HEK293 (cell line): ENCODE measurements around the gene EIF1.

ENCODE experiments used
- FEZF1 ChIP-seq: fragments of 450-650 bp; formaldehyde crosslinking; IDR thresholded peaks from 2 replicates; pipeline ENCODE4 v1.5.1; 2016; ENCODE audit warnings: missing biosample characterization, missing genetic modification characterization
- YY1 ChIP-seq: fragments of 450-650 bp; formaldehyde crosslinking; IDR thresholded peaks from 2 replicates; pipeline ENCODE4 v1.5.1; 2018; ENCODE audit warnings: missing biosample characterization, missing genetic modification characterization
- ZBTB1 ChIP-seq: fragments of 450-650 bp; formaldehyde crosslinking; IDR thresholded peaks from 2 replicates; pipeline ENCODE4 v1.5.1; 2016; ENCODE audit warnings: missing biosample characterization, missing genetic modification characterization
- ZNF354C ChIP-seq: fragments of 450-650 bp; formaldehyde crosslinking; IDR thresholded peaks from 2 replicates; pipeline ENCODE4 v1.5.1; 2016; ENCODE audit warnings: missing biosample characterization, missing genetic modification characterization, low read depth, borderline replicate concordance
- ZNF558 ChIP-seq: fragments of 450-650 bp; formaldehyde crosslinking; IDR thresholded peaks from 2 replicates; pipeline ENCODE4 v1.5.1; 2016; ENCODE audit warnings: missing biosample characterization, missing genetic modification characterization
- TF ChIP-seq, protein P1 (sequence below): fragments of 450-650 bp; formaldehyde crosslinking; IDR thresholded peaks from 2 replicates; pipeline ENCODE4 v1.5.1; 2016; ENCODE audit warnings: missing biosample characterization, missing genetic modification characterization
- TF ChIP-seq, protein P2 (sequence below): fragments of 450-650 bp; formaldehyde crosslinking; IDR thresholded peaks from 2 replicates; pipeline ENCODE4 v1.5.1; 2016; ENCODE audit warnings: missing biosample characterization, missing genetic modification characterization
- TF ChIP-seq, protein P3 (sequence below): fragments of 450-650 bp; formaldehyde crosslinking; IDR thresholded peaks from 2 replicates; pipeline ENCODE4 v1.5.1; 2016; ENCODE audit warnings: missing biosample characterization, missing genetic modification characterization

DNA sequence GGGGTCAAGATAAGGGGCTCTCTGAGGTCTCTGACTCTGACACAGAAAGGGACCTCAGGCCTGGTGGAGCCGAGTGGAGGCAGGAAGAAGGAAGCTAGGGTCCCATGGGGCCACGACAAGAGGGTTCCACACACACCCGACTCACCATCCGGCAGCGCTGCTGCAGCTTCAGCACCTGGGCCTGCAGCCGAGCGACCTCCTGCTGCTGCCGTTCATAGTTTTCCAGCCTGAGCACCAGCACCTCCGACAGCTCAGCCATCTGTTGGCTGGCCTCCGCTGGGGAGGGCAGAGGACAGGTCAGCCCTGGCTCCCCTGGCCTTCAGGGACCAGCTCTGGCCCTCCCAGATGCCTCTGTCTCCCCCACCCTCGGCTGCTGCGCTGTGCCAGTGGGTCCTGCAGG is 39.4 kb downstream of the EIF1 start:
- TF ChIP-seq, protein P1, sequence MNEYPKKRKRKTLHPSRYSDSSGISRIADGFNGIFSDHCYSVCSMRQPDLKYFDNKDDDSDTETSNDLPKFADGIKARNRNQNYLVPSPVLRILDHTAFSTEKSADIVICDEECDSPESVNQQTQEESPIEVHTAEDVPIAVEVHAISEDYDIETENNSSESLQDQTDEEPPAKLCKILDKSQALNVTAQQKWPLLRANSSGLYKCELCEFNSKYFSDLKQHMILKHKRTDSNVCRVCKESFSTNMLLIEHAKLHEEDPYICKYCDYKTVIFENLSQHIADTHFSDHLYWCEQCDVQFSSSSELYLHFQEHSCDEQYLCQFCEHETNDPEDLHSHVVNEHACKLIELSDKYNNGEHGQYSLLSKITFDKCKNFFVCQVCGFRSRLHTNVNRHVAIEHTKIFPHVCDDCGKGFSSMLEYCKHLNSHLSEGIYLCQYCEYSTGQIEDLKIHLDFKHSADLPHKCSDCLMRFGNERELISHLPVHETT (tag by site-specific recombination), result no peak
- TF ChIP-seq, protein P2, sequence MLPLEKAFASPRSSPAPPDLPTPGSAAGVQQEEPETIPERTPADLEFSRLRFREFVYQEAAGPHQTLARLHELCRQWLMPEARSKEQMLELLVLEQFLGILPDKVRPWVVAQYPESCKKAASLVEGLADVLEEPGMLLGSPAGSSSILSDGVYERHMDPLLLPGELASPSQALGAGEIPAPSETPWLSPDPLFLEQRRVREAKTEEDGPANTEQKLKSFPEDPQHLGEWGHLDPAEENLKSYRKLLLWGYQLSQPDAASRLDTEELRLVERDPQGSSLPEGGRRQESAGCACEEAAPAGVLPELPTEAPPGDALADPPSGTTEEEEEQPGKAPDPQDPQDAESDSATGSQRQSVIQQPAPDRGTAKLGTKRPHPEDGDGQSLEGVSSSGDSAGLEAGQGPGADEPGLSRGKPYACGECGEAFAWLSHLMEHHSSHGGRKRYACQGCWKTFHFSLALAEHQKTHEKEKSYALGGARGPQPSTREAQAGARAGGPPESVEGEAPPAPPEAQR (tag by site-specific recombination), result no peak
- TF ChIP-seq FEZF1 (tag by site-specific recombination) (no peak), YY1 (tag by site-specific recombination) (no peak), ZNF558 (tag by site-specific recombination) (no peak), ZBTB1 (tag by site-specific recombination) (no peak), ZNF354C (no peak)
- TF ChIP-seq, protein P3, sequence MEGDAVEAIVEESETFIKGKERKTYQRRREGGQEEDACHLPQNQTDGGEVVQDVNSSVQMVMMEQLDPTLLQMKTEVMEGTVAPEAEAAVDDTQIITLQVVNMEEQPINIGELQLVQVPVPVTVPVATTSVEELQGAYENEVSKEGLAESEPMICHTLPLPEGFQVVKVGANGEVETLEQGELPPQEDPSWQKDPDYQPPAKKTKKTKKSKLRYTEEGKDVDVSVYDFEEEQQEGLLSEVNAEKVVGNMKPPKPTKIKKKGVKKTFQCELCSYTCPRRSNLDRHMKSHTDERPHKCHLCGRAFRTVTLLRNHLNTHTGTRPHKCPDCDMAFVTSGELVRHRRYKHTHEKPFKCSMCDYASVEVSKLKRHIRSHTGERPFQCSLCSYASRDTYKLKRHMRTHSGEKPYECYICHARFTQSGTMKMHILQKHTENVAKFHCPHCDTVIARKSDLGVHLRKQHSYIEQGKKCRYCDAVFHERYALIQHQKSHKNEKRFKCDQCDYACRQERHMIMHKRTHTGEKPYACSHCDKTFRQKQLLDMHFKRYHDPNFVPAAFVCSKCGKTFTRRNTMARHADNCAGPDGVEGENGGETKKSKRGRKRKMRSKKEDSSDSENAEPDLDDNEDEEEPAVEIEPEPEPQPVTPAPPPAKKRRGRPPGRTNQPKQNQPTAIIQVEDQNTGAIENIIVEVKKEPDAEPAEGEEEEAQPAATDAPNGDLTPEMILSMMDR (tag by site-specific recombination), result no peak
